HG03025 (cell line): ENCODE results near the gene STK31.
"Not testable (repeated sequence)": the region's sequence is repeated elsewhere in the genome, so short reads cannot be mapped to it uniquely, and the experiment has no call there.

ENCODE experiments used
- ATAC-seq: cut with Tn5 transposase; IDR thresholded peaks from one replicate; pipeline ENCODE4 v1.9.1; 2021; ENCODE audit warnings: mild to moderate bottlenecking, moderate library complexity; ENCODE audit not compliant: unreplicated experiment, low FRiP score

STK31 gene

GRCh38 chr7:23712368-23713284 lies 2.6 kb downstream of the STK31 start:
- ATAC-seq, result no peak

- ATAC-seq, result no peak
These were observed 3.5 kb downstream of the STK31 start for GRCh38 chr7:23713285-23714149.

DNA sequence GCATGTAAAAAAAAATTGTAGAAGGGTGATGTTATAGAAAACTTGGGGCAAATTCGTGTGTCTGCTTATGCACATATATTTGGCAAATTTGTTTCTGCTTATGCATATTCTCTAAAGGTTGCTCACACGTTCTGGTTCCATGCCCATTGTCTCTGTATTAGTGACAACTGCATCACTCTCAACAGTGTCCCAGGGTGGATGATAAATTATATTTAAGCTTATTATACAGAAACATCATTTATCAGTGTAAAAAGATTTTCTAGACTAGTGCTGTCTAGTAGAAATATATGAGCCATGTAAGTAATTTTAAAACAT lies 4.1 kb downstream of the STK31 start:
- ATAC-seq, result no peak

GRCh38 chr7:23714579-23714978 lies 4.6 kb downstream of the STK31 start:
- no peak for ATAC-seq

DNA sequence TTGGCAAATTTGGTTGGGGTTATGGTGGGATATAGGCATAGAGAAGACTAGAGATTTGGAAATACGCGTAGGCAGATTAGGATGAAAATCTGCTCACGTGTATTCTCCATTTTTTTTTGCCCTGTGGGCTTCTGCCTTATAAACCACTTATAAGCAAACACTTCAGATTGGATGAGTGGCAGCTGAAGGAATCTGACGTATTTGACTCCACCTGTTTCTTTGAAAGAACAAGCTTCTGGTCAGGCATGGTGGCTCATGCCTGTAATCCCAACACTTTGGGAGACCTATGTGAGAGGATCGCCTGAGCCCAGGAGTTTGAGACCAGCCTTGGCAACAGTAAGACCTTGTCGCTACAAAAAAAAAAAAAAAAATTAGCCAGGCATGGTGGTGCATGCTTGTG lies 5.1 kb downstream of the STK31 start:
- ATAC-seq, result no peak

DNA sequence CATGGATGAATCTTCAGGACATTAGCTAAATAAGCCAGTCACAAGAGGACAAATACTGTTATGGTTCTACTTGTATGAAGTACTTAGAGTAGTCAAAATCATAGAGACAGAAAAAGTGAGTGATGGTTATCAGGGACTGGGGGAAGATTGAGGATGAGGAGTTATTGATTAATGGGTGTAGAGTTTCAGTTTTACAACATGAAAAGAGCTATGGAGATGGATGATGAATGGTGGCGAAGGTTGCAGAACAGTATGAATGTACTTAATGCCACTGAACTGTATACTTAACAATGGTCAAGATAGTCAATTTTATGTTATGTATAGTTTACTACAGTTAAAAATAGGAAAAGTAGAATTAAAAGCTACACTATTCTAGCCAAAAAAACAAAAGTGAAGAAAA lies 7.8 kb downstream of the STK31 start:
- ATAC-seq, result no peak

DNA sequence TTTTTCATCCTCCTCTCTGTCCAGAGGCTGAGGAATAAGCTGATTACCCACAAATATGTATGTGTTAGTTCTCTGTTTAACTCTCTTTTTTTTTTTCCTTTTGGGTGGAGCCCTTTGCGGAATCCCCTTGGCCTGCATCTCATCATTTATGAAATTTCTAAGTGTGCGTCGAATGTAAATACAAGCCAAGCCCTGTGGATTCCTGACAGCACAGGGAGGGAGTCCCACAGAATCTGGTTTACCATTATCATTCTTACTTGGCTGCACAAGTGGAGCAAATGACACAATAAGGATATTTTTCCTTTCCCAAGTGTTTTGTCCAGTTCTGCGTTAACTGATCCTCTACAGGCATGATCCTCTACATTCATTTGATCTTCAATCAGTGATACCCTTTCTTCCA lies 11.4 kb downstream of the STK31 start:
- no peak for ATAC-seq

GRCh38 chr7:23722587-23723216 lies 12.7 kb downstream of the STK31 start:
- not testable (repeated sequence) for ATAC-seq

DNA sequence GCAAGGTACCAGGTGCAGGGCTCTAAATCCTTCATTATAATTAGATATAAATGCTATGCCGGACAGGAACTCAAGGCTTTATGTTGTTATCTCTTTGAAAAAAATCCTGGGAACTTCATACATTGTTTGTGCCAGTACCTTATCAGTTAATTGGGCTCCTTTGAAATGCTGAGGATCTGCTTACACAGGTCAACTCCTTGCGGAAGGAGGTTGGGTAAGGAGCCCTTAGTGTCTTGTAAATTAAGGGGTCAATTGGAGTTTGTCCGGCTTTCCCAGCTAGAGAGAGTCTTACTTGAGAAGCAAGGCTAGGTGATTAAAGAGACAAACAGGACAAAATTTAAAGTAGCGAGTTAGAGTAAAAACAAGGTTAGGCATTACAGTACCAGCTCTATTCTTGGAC lies 14.1 kb downstream of the STK31 start:
- not testable (repeated sequence) for ATAC-seq

DNA sequence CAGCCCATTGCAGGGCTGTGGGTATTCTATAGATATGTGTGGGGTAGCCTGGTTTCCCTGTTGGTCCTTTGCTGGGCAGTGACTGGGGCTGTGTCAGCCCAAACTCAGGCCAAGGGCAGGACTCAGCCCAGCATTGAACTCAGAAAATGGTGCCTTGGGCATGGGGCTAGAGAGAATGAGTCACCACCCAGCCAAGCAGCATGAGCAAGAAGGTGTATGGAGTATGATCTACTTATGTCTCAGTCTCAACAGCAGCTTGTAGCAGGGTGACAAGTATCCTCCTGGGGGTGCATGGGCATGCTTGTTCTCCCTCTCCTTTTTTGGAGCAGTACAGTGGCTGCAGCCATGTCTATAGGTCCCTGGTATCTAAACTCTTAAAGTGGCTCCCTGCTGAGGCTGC lies 32.0 kb downstream of the STK31 start:
- no peak for ATAC-seq

GRCh38 chr7:23743226-23743625 lies 33.2 kb downstream of the STK31 start:
- ATAC-seq, result no peak

DNA sequence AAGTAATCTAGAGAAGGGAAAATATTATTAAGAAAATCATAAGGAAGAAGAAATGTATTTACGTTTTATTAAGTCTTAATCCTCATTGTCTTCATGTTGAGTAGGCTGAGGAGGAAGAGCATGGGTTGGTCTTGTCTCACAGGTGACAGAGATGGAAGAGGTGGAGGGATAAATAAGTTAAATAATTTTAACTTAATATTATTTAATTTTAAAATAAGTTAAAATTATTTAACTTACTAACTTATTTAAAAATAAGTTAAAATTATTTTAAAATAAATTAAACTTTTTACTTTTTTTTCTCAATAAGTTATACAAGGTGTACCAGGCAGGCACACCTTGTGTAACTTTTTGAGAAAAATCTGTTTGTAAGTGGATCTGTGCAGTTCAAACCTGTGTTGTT lies 36.6 kb downstream of the STK31 start:
- no peak for ATAC-seq

DNA sequence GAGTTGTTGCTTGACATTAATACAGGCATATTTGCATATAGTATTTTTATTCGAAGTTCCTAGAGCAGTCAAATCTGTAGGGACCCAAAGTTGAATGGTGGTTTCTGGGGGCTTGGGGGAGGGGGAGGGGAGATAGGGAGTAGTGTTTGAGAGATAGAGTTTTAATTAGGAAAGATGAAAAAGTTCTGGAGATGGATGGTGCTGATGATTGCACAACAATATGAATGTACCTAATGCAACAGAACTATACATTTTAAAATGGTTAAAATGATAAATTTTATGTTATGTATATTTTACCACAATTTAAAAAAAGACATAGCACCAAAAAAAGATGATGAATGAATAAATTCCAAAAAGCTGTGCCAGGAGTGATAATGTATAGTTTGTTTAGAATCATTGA lies 41.8 kb downstream of the STK31 start:
- no peak for ATAC-seq

DNA sequence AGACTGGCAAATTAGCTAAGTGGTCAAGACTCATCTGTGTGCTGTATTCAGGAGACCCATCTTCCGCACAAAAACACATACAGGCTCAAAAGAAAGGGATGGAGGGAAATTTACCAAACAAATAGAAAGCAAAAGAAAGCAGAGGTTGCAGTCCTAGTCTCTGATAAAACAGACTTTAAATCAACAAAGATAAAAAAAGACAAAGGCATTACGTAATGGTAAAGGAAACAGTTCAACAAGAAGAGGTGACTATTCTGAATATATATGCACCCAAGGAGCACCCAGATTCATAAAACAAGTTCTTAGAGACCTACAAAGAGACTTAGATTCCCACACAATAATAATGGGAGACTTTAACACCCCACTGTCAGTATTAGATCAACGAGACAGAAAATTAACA lies 48.8 kb downstream of the STK31 start:
- not testable (repeated sequence) for ATAC-seq

GRCh38 chr7:23759671-23760391 lies 49.8 kb downstream of the STK31 start:
- ATAC-seq, result no peak

DNA sequence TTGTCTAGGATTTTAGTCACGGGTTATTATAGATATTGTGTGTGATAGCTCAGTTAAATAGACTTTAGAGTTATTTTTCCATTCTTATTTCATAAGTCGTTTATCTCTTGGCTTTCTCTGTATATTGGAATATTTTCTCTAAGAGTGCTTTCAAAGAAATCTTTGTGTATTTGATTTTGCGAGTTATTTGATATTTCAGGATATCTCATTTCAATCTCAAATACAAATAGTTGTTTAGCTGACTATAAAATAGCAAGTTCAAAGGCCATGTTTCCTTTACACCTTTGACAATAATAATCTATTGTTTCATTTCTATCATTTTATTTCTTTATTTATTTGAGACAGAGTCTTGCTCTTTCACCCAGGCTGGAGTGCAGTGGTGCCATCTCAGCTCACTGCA lies 55.9 kb downstream of the STK31 start:
- no peak for ATAC-seq

- no peak for ATAC-seq
These were observed 57.5 kb downstream of the STK31 start for GRCh38 chr7:23767514-23767913.

- ATAC-seq, result no peak
These were observed 58.0 kb downstream of the STK31 start for GRCh38 chr7:23768022-23768421.

DNA sequence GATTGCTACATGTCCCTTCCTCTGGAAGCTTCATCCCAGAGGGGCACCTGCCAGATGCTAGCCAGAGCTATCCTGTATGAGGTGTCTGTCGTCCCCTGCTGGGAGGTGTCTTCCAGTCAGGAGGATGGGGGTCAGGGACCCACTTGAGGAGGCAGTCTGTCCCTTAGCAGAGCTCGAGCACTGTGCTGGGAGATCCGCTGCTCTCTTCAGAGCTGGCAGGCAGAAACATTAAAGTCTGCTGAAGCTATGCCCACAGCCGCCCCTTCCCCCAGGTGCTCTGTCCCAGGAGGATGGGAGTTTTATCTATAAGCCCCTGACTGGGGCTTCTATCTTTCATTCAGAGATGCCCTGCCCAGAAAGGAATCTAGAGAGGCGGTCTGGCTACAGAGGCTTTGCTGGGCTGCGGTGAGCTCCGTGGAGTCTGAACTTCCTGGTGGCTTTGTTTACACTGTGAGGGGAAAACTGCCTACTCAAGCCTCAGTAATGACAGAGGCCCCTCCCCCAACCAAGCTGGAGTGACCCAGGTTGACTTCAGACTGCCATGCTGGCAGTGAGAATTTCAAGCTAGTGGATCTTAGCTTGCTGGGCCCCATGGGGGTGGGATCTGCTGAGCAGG lies 69.3 kb downstream of the STK31 start:
- not testable (repeated sequence) for ATAC-seq

DNA sequence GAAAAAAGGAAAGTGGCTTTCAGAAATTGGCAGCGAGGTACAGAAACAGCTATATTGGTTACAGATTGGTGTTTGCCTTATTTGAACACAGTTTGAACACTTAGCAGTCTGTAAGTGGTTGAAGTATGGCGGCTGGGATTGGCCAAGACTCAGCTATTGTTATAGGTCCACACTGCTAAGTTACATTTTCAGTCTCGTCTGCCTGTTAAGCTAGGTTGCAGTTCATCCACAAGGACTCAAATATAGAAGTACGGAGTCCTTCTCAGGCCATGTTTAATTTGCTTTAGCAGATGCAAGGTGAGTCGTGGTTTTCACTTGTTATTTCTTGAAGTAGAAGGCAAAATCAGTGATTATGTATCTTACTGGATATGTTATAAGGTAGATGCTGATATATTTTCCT lies 73.1 kb downstream of the STK31 start:
- ATAC-seq, result no peak
